Stimulated activated CD4-positive, alpha-beta T cell treated with anti-CD3 and anti-CD28 coated beads, TNF-alpha, amount 100 ng/mL, for 48 hours (primary cell): Measurements from ENCODE around the gene SLC16A6.
"Not testable (repeated sequence)": the region's sequence is repeated elsewhere in the genome, so short reads cannot be mapped to it uniquely, and the experiment has no call there.

ENCODE experiments used
- DNase-seq, 3 donors: peaks; one replicate each; pipeline ENCODE4 v3.0.0-alpha.2; 2020; ENCODE audit warnings: low read depth in 3 of 3

SLC16A6 gene

GRCh38 chr17:68247445-68248198, 43.3 kb downstream of the SLC16A6 start, which contains the start of gene AMZ2:
AMZ2 (plus strand) TSS chr17:68248043; CDS start chr17:68250188, 2,145 bp downstream.
- DNase-seq = peak; percentile 91 to 97 (median 95)

GRCh38 chr17:68246271-68247028, 44.5 kb downstream of the SLC16A6 start:
- no peak for DNase-seq

GRCh38 chr17:68239632-68240366, 51.1 kb downstream of the SLC16A6 start:
- no peak for DNase-seq

- DNase-seq = no peak
Observed at GRCh38 chr17:68238871-68239253, 52.1 kb downstream of the SLC16A6 start.

- no peak for DNase-seq
Observed at GRCh38 chr17:68238164-68238870, 52.6 kb downstream of the SLC16A6 start.

GRCh38 chr17:68237369-68238163, 53.4 kb downstream of the SLC16A6 start:
- not testable (repeated sequence) for DNase-seq

- DNase-seq = not testable (repeated sequence)
Observed at GRCh38 chr17:68235336-68235791, 55.6 kb downstream of the SLC16A6 start.

GRCh38 chr17:68234726-68235335, 56.1 kb downstream of the SLC16A6 start:
- not testable (repeated sequence) for DNase-seq

GRCh38 chr17:68232741-68233140, 58.2 kb downstream of the SLC16A6 start:
- DNase-seq = not testable (repeated sequence)

- DNase-seq = no peak
Observed at GRCh38 chr17:68231541-68231940, 59.4 kb downstream of the SLC16A6 start.

- not testable (repeated sequence) for DNase-seq
Observed at GRCh38 chr17:68231131-68231530, 59.8 kb downstream of the SLC16A6 start.

- DNase-seq = no peak
Observed at GRCh38 chr17:68229619-68230018, 61.3 kb downstream of the SLC16A6 start.

- DNase-seq = no peak
Observed at GRCh38 chr17:68228817-68229570, 61.9 kb downstream of the SLC16A6 start.

- DNase-seq = not testable (repeated sequence)
Observed at GRCh38 chr17:68228039-68228680, 62.8 kb downstream of the SLC16A6 start.

GRCh38 chr17:68225055-68225454, 65.9 kb downstream of the SLC16A6 start:
- not testable (repeated sequence) for DNase-seq

- DNase-seq = no peak
Observed at GRCh38 chr17:68222606-68223005, 68.3 kb downstream of the SLC16A6 start.

- no peak for DNase-seq
Observed at GRCh38 chr17:68221786-68222185, 69.1 kb downstream of the SLC16A6 start.

GRCh38 chr17:68220786-68221185, 70.1 kb downstream of the SLC16A6 start:
- not testable (repeated sequence) for DNase-seq

- not testable (repeated sequence) for DNase-seq
Observed at GRCh38 chr17:68220186-68220585, 70.7 kb downstream of the SLC16A6 start.
